Measurements from ENCODE around the gene CPSF4L.

Gene CPSF4L

DNA sequence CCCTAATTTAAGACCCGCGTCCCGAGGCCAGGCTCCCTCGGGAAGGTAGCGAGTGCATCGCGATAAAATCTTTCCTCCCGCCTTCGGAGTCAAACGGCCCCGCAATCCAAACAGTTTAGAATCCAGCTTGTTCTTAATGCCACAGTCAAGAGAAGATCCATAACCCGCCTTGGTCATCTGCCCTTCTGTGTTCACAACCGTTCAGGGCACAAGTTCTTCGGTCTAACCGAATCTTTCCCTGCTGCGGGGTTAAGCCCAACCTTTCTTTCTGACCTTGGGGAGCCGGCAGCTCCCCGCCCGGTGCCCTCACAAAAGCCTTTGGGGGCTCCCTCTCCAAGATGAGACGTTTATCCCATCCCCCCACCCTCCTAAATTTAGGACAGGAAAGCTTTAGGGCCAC lies 30.3 kb downstream of the CPSF4L start:
- DNase-seq: no peak

DNA sequence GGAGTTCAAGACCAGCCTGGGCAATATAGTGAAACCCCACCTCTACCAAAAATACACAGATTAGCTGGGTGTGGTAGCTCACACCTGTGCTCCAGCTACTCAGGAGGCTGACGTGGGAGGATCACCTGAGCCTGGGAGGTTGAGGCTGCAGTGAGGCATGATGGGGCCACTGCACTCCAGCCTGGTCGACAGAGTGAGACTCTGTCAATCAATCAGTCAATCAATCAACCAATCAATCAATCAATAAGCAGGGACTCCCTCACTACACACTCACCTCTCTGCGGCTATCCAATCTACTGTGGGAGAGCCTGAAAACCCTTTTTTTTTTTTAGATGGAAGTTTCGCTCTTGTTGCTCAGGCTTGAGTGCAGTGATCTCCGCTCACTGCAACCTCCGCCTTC lies 31.6 kb downstream of the CPSF4L start:
- no peak for DNase-seq

DNA sequence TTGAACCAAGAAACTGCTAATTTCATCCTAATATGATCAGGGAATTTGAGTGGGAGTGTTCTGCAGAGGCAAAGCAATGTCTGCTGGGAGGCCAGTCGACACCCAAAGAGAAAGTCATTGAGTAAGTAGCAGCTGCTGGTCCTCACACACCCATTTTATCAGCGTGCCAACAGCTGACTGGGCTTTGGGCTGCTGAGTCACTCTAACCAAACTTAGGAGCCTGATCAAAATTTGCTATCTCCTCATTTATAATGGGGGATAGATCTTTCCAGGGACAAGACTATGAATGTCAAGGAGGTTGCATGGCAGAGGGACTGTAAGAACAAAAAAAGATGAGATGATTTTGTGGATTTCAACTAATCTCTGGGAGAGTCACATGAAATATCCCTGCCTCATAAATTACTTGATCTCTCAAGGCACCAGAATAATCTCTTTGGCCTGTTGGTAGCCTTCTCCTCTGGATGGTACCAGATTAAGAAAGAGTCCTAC lies 32.9 kb downstream of the CPSF4L start:
- DNase-seq: no peak

DNA sequence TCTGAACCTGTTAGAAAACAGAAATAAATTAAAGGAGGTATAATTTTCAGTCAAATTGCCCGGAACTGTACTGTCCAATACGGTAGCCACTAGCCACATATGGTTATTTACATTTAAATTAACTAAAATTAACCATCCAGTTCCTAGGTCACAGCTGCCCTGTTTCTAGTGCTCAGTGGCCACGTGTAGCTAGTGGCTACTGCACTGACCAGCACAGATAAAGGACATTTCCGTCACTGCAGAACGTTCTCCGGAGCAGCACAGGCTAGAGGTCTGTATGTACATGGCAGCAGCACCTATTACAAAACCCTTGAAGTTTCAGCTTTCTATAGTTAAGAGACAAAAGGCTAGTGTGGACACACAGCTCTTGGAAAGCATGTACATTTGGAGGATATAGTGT lies 33.7 kb downstream of the CPSF4L start:
- no peak for DNase-seq

- DNase-seq: no peak
Observed at GRCh38 chr17:73227379-73227778, 34.3 kb downstream of the CPSF4L start.

- DNase-seq: no peak
Observed at GRCh38 chr17:73226556-73227172, 35.0 kb downstream of the CPSF4L start.

- DNase-seq: no peak
Observed at GRCh38 chr17:73224663-73225305, 36.9 kb downstream of the CPSF4L start.

DNA sequence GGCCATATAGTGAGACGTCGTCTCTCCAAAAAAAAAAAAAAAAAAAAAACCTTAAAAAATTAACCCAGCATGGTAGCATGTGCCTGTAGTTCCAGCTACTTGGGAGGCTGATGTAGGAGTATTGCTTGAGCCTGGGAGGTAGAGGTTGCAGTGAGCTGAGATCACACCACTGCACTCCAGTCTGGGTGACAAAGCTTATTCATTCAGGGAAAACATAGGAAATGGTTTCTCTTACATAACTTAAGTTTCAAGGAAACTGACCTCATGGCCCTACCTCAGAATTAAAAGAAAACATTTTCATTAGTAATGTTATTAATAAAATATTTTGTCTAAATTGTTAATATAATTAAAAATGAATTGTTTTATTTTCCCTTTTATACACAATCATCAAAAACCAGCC lies 37.4 kb downstream of the CPSF4L start:
- no peak for DNase-seq

- no peak for DNase-seq
Observed at GRCh38 chr17:73223626-73224230, 38.0 kb downstream of the CPSF4L start.

DNA sequence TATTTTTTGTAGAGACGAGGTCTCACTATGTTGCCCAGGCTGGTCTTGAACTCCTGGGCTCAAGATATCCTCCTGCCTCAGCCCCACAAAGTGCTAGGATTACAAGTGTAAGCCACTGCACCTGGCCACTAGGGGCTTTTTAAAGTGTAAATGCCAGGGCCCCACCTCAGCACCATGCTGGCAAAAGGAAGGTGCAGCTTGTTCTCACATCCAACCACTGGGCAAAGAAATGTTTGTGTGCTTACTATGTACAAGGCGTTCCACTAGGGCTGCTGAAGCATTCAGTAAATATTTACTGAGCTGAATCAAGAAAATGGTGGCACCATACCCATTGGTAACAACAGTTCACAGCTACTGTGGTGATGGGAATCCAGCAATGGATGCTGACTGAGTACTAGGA lies 46.2 kb downstream of the CPSF4L start:
- no peak for DNase-seq

- no peak for DNase-seq
Observed at GRCh38 chr17:73214851-73215250, 46.8 kb downstream of the CPSF4L start.

DNA sequence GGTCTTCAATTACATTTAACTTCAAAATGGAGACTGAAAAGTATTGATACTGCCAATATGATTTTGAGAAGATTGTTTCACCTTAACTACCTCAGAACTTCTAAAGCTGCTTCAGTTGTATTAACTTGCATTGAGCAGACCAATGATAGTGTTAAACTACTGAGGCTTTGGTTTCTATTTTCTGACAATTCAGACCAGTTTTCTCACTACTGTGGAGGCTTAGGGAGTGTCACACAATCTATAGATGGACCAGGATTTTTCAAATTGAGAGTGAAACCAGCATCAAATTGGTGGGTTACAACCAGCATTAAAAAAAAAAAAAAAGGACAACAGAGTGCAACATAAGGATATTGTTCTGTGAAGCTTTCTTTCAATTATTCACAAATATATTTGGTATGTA lies 47.7 kb downstream of the CPSF4L start:
- DNase-seq: no peak

GRCh38 chr17:73211745-73212144 lies 49.9 kb downstream of the CPSF4L start:
- no peak for DNase-seq

- no peak for DNase-seq
Observed at GRCh38 chr17:73210002-73210678, 51.5 kb downstream of the CPSF4L start.

DNA sequence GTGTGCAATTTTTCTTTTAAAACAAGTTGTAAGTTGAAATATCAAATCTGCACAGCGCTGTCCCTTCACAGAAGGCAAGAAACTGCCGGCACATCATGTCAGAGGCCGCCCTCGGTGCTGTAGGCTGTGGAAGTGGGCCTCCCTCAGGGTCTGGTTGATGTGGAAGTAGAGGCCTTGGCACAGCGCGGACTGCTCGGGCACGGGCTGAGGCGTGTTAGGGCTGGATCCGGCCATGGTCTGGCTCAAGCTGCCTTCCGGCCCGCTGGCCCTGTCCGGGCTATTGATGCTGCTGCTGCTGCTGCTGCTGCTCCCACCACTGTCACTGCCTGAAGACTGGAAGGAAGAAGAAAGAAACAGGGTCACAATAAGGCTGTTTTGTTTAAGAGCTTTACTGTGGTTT lies 52.2 kb downstream of the CPSF4L start:
- DNase-seq: no peak

DNA sequence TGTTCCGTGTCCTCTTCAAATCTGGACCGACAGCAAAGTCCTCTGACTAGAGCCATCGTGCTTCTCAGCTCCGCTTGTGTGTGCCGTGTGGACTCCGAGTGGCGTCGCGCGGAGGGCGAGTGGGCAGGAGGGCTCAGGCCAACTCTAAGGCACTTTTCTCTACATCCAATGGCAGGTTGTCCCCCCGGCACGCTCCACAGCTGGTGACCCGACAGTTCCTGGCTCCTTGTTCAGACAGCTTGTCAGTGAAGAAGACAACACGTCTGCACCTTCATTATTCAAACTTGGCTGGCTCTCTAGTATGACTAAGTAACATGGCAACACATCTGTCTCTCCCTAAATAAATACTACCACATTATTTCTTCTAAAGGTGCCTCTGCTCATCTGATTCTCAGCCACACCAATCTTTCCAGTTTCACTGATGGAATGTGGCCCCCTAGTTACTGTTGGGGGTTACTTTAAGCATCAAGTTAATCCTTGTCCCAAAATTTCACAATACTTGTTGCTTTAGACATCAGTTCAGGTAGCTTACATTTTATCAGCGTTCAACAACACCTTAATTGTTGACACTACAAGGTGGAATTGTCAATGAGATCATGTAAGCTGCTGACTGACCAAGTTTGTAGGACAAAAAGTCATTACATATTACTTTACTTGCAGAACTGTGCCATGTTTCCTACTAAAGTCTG lies 53.4 kb downstream of the CPSF4L start:
- DNase-seq: no peak

GRCh38 chr17:73205459-73205961 lies 56.2 kb downstream of the CPSF4L start:
- no peak for DNase-seq

- DNase-seq: no peak
Observed at GRCh38 chr17:73203788-73204479, 57.7 kb downstream of the CPSF4L start.

GRCh38 chr17:73203135-73203787 lies 58.4 kb downstream of the CPSF4L start:
- DNase-seq: no peak

DNA sequence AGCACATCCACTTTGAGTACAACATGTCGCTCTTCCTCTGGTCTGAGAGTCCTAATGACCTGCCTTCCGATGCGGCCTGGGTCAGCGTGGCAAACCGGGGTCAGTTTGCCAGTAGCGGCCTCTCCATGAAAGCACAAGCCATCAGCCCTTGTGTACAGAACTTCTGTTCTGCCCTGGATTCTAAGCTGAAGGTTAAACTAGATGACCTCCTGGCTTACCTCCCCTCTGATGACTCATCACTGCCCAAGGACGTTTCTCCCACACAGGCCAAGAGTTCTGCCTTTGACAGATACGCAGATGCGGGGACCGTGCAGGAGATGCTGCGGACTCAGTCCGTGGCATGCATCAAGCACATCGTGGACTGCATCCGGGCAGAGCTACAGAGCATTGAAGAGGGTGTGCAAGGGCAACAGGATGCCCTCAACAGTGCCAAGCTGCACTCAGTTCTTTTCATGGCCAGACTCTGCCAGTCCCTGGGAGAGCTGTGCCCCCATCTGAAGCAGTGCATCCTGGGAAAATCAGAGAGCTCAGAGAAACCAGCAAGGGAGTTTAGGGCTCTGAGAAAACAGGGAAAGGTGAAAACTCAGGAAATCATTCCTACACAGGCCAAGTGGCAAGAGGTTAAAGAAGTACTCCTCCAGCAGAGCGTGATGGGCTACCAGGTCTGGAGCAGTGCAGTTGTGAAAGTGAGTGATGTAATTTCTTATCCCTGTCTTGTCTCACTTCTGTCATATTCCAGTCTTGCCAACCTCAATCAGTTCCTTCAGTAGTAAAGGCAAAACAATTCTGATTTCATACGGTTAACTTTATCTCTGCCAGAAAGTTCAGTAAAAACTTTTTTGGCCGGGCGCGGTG lies 60.2 kb downstream of the CPSF4L start:
- no peak for DNase-seq

GRCh38 chr17:73200476-73200875 lies 61.2 kb downstream of the CPSF4L start:
- no peak for DNase-seq
